Right lobe of liver (tissue), 4 donors: ENCODE measurements around the gene RNF111.

Experiments used
- POLR2A ChIP-seq: fragments of 450-650 bp; IDR thresholded peaks from one replicate; pipeline ENCODE4 v1.6.1; 2017; ENCODE audit warnings: antibody characterized with exemption, mild to moderate bottlenecking
- TF ChIP-seq, protein P1 (sequence below), 4 donors: fragments of 200-600 bp in 3 of 4; fragments of 450-650 bp in 1 of 4; IDR thresholded peaks; one replicate each; pipeline versions ENCODE4 v1.5.1 to v1.8.0; 2016 to 2022; ENCODE audit warnings: antibody characterized with exemption in 4 of 4, mild to moderate bottlenecking in 2 of 4
- donor health status: DM: no; HTN: no; CAD: no.
- donor health status: DM: no; HTN: no; CAD: no.
- donor health status: DM: no; HTN: yes; CAD: no.

- TF ChIP-seq, protein P1, sequence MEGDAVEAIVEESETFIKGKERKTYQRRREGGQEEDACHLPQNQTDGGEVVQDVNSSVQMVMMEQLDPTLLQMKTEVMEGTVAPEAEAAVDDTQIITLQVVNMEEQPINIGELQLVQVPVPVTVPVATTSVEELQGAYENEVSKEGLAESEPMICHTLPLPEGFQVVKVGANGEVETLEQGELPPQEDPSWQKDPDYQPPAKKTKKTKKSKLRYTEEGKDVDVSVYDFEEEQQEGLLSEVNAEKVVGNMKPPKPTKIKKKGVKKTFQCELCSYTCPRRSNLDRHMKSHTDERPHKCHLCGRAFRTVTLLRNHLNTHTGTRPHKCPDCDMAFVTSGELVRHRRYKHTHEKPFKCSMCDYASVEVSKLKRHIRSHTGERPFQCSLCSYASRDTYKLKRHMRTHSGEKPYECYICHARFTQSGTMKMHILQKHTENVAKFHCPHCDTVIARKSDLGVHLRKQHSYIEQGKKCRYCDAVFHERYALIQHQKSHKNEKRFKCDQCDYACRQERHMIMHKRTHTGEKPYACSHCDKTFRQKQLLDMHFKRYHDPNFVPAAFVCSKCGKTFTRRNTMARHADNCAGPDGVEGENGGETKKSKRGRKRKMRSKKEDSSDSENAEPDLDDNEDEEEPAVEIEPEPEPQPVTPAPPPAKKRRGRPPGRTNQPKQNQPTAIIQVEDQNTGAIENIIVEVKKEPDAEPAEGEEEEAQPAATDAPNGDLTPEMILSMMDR (IDR thresholded peaks at IDR 0.05): no peak
- no peak for TF ChIP-seq POLR2A
These were observed 150.1 kb downstream of the RNF111 start for GRCh38 chr15:59137566-59137965.
